GM18499 (cell line): Measurements from ENCODE around the gene B3GNT9.

Experiments
- ATAC-seq: cut with Tn5 transposase; IDR thresholded peaks from one replicate; pipeline ENCODE4 v1.9.1; 2021; ENCODE audit warnings: moderate number of reproducible peaks; ENCODE audit not compliant: insufficient read depth, unreplicated experiment

The B3GNT9 gene

DNA sequence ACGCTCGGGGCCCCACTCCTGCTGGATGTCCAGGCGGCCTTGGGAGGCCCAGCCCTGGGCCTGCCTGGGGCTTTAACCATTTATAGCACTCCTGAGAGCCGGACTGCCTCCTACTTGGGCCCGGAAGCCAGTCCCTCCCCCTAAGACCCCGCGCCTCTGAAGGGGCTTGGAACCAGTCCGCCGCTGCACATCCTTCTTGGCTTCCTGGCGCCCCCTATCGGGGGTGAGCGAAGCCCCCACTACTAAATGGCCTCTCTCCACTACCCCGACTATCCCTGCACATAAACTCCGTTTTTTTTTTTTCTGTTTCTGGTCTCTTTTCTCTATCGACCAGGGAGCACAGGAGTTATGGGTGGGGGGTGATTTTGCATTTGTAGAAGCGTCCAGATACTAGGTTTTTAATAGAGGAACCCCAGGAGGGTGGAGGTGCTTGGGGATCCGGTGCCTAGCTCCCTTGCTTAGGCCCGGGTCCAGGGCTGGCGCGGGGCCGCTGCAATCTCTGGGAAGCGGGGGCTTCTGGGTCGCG is 18.9 kb upstream of the B3GNT9 start:
- ATAC-seq, result no peak

- ATAC-seq, result no peak
These were observed 18.2 kb upstream of the B3GNT9 start for GRCh38 chr16:67169011-67169451.

DNA sequence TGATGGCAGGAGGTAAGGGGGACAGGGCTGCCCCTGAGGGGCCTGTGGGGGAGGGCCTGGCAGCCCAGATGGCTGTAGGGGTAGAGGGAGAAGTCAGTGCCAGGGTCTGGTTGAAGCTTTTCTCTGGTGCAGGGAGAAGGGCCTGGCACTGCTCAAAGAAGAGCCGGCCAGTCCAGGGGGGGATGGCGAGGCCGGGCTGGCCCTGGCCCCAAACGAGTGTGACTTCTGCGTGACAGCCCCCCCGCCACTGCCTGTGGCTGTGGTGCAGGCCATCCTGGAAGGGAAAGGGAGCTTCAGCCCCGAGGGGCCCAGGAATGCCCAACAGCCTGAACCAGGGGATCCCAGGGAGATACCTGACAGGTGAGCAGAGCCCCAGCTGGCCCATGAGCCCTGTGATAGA is 16.8 kb upstream of the B3GNT9 start:
- no peak for ATAC-seq

- ATAC-seq, result no peak
These were observed 15.9 kb upstream of the B3GNT9 start for GRCh38 chr16:67166598-67167168.

DNA sequence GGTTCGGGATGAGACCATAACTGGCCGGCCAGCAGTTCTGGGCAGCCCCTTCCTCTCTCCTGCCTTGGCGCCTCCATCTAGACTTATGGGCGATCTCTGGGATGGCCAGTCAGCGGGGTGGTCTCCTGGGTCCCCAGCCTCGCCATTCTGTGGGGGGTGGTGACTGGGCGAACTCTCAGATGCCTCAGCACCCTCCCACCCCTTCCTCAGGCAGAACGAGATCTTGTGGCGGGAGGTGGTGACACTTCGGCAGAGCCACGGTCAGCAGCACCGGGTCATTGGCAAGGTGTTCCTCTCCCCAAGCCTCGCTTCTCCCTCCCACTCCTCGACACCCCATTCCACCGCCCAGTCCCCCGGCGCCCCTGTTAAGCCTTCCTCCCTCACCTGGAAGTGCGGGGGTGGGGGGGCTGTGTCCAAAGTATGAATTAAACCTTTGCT is 15.3 kb upstream of the B3GNT9 start:
- ATAC-seq, result no peak

- ATAC-seq, result no peak
These were observed 14.6 kb upstream of the B3GNT9 start for GRCh38 chr16:67165121-67166078.

GRCh38 chr16:67164599-67165061 is 13.8 kb upstream of the B3GNT9 start, which contains the start of gene HSF4:
Gene HSF4 (plus strand): TSS chr16:67164745. CDS start chr16:67164812, 67 bp downstream.
- ATAC-seq, result no peak

- ATAC-seq, result no peak
These were observed 13.3 kb upstream of the B3GNT9 start for GRCh38 chr16:67163999-67164558.

GRCh38 chr16:67163164-67163998 is 12.6 kb upstream of the B3GNT9 start:
- no peak for ATAC-seq

DNA sequence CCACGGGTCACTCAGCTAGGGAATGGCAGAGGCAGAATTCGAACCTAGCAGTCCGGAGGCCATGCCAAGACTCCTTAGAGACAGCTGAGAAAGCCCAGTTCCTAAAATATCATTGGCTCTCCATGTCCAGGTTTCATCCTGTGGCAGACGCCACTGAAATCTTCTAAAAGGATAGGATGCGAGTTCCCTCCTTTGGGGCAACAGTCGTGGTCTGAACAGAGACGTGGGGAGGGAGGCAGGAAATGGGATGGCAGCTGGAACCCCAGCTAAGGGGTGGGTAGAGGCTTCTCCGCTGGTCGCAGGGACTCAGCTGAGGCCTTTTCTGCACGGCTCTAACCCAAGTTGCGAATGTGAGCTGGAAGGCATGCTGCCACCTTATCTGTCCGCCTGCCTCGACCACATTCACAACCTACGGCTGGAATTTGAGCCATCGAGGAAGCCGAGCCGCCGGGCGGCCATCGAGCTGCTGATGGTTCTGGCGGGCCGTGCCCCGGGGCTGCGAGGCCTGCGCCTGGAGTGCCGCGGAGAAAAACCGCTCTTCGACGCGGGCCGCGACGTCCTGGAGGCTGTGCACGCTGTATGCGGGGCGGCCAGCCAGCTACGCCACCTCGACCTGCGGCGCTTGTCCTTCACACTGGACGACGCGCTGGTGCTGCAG is 11.8 kb upstream of the B3GNT9 start:
- ATAC-seq, result no peak

DNA sequence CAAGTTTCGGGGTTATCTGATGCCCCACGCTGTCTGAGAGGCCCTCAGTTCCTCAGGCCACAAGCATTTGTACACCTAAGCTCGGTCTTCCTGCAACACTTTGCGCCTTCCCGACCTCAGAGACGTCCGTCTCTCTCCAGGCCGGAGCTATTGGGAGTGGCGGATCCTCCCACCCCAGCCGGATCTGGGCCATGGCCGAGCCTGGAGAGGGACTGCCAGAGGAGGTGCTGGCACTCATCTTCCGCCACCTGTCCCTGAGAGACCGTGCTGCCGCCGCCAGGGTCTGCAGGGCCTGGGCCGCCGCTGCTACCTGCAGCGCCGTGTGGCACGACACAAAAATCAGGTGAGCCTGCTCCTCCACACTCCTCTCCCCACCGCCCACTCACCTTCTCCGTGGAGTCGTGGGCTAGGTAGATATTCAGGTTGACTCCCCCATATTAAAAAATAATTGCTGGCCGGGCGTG is 10.8 kb upstream of the B3GNT9 start:
- ATAC-seq, result no peak

DNA sequence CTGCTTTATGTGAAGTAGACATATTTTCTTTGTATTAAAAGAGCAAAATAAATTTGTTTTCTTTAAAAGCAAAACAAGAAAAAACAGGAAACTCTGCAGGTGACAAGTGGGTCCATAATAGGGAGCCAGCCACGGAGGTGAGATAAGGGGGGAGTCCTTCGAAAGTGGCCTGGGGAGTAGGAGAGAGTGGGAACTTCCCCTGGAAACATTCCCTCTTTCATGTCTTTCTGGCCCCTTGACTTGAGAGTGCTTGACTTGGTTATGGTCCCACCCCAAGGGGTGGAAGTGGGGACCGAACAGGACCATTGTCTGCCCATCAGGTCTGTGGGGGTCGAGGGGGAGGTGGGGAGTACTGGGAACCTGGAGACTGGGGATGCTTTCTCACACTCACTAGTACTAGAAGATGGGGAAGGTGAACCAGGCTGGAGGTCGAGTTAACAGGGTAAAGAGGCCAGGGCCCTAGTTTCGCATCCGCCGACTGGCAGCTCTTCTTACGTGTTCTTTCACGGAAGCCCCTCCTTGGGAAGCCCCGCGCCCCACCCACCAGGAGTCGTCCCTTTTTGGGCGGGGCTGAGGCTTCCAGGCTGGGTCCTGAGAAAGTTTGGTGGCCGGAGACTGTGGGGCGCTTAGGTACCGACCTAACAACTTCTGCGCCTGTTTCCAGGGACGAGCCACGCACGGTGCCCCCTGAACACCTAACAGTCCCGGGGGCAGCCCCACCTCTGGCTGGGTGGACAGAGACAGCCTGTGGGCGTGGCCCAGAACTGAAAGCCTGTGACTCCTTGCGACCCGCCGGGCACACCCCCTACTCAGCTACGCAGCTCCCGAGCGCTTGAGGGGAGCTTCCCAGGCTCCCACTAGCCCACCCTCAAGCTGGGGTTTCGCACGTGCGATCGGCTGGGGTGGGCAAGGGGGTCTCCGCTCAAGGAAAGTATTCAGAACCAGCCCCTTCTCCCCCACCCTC is 8.1 kb upstream of the B3GNT9 start:
- ATAC-seq, result no peak

- ATAC-seq, result no peak
These were observed 7.3 kb upstream of the B3GNT9 start for GRCh38 chr16:67157892-67158635.

DNA sequence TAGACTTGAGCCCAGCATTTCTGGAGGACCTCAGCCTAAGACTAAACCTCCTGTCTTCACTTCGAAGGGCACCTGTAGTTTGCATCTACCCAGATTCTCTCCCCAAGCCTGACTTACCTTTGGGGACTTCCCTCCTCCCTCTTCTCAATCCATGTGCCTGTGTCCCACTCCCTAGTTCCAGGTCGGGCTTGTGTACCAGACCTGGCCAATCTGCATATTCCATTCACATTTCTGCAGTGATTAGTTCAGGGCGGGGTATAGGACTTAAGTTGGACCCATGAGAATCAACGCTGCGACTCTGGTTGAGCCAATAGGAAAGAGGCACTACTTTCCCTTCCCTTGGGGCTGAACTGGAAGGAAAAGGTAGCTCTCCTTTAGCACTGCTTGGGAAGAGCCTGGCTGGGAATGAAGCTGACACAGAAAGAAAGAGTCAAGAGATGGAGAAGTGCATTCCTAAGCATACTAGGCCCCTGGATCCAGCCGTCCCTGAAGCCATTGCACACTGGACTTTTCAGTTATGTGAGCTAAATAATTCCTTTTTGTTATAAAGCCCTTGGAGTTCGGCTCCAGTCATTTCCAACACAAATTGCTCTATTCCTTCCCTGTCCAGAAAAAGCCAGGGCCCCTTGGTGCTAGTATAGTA is 6.4 kb upstream of the B3GNT9 start:
- ATAC-seq, result no peak

DNA sequence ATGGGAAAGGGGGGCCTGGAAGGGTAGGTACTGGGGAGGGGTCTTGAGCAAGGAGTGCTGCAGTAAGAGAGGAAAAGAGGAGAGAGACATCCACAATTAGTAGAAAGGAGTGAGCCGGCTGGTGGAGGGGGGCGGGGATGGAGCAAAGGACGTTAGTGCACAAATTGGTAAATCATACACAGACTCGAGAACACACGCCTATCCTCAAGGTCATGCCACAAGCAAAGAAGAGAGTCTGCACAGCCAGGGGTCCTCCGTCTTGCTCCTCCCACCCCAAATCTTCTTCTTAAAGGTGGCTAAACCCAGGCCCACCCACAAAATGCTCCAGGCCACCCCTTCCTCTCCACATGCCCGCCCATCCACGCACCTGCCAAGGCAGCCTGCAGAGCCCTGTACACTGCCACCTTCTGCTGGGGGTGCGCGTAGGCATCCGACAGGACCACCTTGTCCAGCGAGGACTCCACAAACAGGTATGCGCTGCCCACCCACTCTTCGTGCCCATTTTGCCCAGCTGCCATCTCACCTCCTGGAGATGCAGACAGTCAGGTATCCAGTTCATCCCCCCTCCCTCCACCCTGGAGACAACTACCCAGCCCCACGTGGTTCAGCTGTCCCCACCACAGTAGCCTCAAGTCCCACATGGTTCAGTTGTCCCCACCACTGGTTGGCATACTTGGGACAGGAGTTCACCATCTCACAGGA is 5.5 kb upstream of the B3GNT9 start:
- ATAC-seq, result no peak

DNA sequence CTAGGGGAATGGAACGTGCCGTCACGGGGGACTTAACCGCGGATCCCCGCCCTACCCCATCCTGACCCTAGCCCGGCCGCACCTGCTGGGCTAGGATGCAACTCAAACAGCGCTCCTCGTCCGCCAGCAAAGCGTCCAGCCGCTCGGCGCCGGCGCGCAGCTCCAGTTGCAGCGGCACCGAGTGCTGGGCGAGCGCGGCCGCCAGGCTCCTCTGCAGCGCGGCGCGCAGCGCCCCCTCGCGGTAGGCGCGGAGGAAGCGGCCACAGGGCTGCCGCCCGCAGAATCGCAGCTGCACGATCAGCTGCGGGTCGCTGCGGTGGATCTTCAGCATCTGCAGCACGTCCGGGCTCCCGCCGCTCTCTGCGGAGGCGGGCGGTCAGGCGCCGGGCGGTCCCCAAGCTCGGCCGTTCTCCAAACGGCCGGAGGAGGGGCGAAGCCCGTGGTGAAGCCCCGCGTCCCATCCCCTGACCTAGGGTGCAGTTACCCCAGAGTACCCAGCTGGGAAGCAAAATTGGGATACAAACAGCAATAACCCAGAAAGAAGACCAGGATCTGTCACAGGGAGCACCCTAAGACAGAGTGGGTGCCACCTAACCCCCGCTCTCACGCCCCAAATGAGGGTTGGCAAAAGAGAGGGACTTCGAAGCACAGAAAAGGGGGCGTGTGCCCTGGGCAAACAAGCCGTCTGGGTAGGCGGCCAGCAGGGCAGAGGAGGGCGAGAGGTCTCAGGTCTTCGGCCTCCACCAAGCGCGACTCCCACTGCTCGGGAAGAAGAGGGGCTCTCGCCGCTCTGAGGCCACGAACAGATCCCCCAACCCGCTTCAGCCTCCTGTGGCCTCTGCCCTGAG is 4.7 kb upstream of the B3GNT9 start:
- no peak for ATAC-seq
